ENCODE measurements around the gene SGSM1.

Gene SGSM1

DNA sequence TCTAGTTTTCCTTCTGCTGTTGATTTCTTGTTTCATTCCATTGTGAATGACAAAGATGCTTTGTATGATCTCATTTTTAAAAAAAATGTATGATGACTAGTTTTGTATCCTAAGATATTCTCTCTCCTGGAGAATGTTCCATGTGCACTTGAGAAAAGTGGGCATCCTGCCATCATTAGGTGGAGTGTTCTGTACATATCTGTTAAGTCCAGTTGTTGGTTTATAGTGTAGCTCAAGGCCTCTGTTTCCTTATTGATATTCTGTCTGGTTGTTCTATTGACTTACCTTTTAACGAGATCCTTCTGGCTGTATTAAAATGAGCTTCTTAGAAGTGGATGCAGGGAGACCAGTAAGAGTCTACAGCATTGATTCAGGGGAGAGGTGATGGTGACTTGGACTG is 35.2 kb downstream of the SGSM1 start:
- no peak for DNase-seq

DNA sequence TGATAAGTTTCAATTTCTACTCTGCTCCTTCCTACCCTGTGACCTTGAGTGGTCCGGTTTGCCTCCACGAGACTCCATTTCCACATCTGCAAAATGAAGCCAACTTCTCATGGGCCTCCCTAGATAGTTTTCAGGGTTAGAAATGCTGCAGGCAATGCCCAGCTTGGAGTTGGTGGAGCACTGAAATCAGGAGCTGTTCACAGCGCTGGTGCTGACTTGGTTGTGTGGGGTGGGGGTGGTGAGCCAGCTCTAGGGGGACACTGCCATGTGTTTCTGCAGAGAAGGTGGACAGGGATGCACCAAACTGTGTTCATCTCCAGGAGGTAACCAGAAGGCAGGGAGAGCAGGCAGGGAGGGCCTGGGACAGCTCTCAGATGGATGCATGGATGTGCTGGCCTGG is 37.0 kb downstream of the SGSM1 start:
- DNase-seq: no peak

DNA sequence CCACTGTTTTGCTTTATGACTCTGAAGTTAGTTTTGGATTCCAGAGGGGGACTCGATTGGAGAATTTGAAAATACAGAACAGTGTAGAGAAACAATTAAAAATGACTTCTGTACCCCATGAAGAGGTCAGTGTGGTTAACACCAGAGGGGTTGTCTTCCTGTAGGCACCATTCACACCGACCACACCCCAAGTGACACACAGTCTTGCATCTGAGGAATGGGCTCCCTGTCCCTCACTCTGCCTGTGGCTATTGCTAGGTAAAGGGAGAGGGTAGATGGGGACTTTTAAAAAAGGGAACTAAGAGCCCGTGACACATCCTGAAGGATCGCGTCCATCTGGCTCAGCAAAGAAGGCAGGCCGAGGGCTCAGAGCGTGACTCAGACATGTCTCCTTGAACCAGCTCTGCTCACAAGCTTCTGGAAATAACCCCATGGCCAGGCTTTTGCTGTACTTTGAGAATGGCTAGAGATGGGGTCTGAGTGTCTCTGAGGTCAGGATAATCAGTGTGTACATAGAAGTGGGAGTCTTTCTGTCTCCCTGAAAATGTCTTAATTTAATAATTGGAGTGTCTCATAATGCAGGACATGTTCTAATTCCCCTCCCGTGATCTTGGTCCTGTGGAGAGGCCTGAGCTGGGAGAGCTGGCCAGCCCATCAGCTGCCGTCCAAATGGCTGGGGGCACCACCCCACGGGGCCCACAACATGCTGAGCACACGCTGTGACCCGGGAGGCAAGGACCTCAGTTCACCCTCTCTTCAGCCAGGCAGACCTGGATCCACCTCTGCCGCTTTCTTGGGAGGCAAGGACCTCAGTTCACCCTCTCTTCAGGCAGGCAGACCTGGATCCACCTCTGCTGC is 39.3 kb downstream of the SGSM1 start:
- DNase-seq: no peak

DNA sequence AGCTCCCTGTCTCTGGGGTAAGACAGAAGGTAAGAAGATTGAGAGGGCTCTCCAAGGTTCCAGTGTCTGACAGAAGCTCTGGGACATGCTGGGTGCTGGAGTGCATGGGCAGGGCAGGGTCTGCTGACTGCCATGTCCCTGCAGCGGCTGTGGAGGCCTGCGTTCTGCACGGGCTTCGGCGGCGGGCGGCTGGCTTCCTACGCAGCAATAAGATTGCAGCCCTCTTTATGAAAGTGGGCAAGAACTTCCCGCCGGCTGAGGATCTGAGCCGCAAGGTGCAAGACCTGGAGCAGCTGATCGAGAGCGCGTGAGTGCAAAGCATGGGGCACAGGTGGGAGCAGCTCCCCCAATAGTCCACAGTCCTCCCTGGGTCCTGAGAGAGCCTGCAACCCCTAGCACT is 41.5 kb downstream of the SGSM1 start:
- DNase-seq: no peak

DNA sequence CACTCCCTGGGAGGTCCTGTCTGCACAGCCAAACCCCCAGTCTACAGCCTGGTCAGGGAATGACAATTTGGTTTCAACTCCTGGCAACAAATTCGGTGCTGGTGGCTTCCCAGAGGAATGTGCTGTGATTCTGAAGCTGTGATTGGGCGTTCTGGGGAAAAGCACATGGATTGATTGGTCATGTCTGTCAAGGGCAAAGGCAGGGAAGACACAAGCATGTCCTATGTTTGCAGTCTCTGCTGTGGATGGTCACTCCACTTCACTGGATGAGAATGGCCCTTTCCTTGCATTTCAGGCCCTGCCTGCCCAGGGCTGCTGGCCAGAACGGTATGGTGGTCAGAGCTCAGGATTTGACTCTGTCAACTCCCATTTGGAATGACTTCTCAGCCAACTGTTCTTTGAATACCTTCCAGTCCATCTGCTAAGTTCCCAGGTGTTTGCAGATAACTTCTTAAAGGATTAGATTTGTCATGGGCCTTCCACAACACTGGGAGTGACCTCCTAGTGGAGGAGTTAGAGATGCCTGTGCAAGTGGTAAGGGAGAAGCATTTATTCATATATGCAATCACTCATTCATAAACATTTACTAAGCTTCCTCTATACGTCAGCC is 42.7 kb downstream of the SGSM1 start:
- DNase-seq: no peak

DNA sequence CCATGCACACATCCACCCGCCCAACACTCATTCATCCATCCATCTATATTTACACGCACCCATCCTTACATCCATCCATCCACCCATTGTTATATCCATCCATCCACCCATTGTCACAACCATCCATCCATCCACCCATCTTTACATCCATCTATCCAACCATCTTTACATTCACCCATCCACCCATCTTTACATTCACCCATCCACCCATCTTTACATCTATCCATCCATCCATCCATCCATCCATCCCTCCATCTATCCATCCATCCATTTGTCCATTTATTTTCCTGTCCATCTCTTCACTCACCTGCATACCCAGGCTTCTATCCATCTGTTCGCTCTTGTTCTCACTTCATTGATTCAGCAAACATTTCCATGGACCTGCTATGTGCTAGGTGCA is 49.8 kb downstream of the SGSM1 start:
- DNase-seq: no peak

DNA sequence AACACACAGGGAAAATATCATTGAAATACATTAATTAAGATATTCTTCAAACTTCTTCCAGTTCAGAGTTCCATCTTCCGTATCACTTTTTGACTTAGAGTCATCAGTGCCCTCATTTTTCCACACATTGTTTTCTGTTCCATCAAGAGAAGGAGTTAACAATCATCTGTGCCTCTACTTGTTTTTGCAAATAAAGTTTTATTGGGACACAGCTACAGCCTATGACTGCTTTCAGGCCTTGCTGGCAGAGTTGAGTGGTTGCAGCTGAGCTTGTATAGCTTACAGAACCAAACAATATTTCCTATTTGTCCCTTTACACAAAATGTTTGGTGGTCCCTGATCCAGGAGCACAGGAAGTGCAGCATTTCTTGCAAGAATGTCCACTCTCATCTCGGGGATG is 51.6 kb downstream of the SGSM1 start:
- DNase-seq: no peak

DNA sequence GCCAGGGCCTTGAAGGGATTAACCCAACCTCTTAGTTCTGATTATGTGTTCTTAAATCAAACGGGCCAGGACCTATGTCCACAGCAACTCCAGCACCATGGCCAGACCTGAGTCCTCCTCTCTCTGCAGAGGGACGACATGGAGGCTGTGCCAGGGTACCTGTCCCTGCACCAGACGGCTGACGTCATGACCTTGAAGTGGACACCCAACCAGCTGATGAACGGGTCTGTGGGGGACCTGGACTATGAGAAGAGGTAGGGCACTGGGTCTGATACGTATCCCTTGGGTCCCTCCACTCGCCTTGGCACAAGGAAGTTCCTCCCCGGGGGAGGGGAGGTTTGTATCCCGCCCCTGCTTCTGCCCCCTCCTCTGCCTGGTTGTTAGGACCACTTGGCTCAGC is 53.6 kb downstream of the SGSM1 start:
- DNase-seq: no peak

DNA sequence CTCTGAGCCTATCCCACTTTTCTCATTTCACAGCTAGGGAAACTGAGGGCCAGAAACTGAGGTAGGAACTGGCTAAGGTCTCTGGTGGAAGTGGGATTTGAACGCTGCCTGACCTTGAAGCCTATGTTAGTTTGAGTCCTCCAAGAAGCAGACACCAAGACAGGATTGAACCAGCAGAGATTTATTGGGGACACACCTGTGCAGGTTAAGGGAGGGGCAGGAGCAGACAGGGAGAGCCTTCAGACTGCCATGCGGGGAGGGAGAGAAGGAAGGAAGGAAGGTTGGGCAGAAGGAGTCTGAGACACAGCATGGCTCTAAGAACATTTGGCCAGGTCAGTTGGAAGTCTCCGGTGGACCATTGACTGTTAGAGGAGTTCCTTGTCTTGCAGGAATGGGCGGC is 59.5 kb downstream of the SGSM1 start:
- DNase-seq: no peak

DNA sequence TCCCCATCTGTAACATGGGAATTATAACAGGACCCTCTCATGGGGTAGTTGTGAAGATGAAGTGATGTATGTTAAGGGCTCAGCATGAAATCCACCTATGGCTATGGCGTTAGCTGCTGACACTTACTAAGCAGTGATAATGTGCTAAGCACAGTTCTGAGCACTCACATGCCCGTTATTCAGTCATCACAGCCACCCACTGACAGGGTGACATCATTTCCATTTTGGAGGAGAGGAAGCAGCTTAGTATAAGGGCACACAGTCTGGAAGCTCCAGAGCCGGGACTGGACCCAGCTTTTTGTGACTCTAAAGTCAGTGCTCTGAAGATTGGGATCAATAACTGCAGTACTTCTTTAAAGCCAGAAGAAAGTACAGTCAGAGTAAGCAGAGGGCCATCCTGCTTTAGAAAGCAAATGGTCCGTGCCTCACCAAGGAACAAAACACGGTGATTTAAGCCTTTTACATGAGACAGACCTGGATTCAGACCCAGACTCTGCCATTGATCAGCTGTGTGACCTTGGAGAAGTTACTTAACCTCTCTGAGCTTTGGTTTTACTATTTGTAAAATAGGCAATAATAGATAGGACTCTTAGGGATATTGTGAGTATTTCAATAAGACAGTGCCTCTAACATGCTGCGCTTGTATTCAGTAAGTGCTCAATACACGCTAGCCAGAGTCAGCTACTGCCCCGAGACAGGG is 61.5 kb downstream of the SGSM1 start:
- no peak for DNase-seq

DNA sequence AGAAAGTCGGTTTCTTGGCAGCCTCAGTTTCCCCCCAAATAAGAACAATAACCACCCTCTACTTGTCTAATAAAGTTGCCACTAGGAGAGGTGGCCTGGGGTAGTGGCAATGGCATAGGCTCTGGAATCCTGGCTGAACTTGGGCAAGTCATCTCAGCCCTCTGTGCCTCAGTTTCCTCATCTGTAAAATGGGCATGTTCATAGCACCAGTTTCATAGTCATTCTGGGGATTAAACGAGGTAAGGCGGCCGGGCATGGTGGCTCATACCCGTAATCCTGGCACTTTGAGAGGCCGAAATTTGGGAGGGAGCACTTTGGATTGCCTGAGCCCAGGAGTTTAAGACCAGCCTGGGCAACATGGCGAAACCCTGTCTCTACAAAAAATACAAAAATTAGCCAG is 63.0 kb downstream of the SGSM1 start:
- DNase-seq: no peak

DNA sequence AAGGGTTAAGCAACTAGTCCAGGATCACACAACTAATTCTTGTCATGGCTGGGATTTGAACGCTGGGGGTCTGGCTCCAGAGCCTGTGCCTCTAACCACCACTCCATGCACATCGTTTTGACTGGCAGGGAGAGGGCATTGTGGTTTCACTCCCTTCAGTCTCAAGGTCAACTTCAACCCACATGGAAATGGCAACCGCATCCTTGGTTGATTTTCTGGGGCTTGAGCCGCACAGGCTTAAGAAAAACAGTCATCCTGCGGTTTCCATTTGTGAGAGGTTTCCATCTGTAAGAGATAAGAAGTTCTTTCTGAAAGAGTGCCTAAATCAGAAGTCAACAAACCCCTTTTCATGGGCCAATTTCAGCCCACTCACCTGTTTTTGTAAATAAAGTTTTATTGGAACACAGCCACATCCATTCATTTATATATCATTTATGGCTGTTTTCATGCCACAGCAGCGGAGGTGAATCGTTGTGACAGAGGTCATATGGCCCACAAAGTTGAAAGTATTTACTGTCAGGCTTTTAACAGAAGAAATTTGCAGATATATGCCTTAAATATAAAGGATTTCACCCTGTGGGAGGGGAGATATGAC is 65.7 kb downstream of the SGSM1 start:
- no peak for DNase-seq

DNA sequence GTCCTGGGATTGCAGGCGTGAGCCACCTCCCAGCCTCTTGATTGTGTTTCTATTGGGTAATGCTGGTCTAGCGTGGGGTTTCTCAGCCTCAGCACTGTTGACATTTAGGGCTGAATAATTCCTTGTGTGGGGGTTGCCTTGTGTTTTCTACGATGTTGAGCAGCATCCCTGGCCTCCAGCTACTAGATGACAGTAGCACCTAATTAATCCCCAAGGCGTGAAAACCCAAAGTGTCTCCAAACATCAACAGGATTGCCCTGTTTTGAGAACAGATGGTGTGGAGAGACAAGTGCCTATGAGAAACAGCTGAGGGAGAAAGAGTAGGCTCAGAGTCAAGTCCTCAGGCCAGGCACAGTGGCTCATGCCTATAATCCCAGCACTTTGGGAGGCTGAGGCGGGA is 67.2 kb downstream of the SGSM1 start:
- peak; percentile 89 to 94 for DNase-seq

DNA sequence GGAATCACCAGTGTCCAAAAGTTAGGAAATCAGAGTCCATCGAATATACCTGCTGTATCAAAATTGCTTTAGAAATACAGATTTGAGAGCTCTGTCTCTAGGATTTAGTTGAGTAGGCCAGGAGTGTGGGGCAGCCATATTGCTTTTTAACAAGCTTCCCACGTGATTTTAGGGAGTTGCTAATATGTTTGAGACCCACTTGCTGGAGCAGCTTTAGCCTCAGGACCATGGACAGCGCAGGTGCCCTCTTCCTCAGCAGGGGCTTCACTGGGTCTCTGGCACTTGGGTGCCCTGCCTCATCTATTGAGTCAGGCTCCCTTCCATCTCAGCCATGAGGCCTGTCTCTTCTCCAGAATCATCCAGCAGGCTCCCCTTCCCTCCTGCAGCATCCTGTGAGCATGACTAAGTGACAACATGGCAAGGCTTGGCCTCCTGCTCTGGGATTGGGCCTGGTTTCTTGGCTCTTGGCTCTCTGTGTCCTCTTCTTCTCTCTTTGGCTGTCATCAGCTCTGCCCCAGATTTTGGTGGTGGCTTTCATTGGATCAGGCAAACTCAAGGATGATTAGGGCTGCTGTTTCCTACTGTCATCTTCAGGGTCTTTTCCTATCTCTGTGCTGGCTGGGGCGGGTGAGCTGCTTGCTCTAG is 70.0 kb downstream of the SGSM1 start:
- DNase-seq: no peak

DNA sequence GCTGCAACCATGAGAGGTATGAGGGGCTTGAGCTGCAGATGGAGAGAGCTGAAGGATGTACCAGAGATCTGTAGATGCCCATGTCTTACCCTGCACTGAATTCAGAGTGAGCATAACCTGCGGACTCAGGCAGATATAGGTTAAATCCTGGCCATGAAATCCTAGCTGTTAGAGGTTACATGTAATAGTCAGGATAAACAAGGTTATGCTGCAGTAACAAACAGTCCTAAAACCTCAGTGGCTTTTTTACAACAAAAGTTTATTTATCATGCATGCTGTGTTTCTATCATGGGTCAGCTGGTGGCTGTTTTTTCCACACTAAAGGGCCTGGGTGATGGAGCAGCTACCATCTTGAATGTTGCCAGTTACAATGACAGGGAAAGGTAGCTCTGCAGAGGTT is 70.7 kb downstream of the SGSM1 start:
- no peak for DNase-seq

DNA sequence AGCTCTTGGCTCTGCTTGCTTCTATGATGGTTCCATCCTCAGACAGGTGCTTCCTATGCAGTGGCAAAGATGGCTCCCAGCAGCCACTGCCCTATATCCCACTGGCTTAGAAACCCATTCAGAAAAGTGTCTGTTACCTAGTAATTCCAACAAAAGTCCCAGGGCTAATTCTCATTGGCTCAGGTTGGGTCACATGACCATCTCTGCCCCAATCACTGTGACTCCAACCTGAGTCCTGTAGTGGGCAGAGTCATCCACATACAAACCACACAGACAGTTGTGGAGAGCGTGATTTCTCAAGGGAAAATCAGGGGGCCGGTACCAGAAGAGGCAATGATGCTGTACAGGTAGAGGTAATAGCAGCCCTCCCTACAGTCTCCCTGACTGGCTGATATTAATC is 73.0 kb downstream of the SGSM1 start:
- peak; percentile 1 to 11 for DNase-seq

DNA sequence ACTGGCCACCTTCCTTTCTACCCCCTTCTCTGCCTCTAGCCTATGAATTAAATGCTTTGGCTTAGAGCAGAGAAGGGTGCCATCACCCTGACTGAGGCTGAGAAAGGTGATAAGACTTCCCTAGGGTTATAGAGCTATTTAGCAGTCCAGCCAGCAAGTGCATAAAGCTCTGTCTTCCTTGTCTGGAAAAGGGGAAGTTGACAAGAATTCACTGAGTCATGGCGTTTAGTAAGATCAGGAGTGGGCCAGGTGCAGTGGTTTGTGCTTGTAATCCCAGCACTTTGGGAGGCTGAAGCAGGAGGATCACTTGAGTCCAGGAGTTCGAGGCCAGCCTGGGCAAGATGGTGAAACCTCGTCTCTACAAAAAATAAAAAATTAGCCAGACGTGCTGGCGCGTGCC is 77.4 kb downstream of the SGSM1 start:
- no peak for DNase-seq

DNA sequence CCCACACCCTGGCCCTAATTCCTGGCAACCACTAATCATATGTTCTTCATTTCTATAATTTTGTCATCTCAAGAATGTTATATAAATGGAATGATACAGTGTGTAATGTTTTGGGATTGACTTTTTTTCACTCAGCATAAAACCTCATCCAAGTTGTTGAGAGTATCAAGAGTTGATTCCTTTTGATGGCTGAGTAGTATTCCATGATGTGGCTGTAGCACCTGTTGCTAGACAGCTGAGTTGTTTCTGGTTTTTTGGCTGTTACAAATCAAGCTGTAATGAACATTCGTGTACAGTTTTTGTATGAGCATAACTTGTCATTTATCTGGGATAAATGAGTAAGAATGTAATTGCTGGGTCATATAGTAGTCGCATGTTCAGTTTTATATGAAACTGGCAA is 81.2 kb downstream of the SGSM1 start:
- DNase-seq: no peak

DNA sequence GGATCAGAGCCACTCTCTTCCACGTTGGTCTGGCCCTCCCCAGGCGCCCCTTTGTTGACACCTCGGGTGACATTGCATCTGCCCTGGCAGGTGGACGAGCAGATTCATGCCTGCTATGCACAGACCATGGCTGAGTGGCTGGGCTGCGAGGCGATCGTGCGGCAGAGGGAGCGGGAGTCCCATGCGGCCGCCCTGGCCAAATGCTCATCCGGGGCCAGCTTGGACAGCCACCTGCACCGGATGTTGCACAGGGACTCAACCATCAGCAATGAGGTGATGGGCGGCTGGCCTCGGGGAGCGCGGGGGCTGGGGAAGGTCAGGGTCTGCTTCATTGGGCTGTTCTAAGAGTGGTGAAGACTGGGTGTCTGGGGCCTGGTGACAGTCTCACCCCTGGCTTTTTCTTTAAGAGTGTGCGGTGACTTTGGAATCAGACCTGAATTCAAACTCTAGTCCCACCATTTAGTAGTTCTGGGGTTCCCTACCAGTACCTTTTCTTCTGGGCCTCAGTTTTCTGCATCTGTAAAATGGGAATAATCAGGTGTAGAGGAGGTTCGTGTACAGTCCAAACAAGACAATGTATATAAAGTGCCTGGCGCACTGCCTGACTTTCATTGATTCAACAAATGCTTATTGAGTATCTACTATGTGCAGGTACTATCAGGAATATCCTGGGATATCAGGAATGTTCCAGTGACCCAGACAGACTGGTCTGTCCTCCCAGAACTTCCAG is 87.5 kb downstream of the SGSM1 start:
- no peak for DNase-seq

DNA sequence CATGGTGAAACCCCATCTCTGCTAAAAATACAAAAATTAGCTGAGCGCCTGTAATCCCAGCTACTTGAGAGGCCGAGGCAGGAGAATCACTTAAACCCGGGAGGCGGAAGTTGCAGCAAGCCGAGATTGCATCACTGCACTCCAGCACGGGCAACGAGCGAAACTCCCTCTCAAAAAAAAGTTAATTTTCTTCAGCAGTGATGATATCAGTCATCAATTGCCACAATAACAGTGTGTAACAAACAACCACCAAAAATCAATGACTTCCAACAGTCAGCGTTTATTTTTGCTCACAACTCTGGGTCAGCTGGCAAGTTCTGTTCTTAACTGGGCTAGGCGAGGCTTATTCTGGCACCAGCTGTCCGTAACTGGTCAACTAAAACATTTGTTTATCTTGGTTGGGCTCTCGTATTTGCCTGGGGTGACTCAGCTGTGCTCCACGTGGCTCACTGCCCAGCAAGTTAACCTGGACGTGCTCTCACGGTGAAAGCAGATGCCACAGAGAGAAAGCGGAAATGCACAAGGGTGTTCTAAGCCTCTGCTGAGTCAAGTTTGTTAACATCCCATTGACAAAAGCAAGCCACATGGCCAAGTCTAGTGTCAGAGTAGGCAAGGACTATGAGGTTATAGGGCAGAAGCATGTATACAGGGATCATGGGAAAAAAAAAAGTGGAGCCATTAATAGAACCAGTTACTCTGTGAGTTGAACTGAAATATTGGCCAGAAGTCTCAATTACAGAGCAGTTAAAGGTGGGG is 88.4 kb downstream of the SGSM1 start:
- peak; percentile 33 to 75 for DNase-seq

DNA sequence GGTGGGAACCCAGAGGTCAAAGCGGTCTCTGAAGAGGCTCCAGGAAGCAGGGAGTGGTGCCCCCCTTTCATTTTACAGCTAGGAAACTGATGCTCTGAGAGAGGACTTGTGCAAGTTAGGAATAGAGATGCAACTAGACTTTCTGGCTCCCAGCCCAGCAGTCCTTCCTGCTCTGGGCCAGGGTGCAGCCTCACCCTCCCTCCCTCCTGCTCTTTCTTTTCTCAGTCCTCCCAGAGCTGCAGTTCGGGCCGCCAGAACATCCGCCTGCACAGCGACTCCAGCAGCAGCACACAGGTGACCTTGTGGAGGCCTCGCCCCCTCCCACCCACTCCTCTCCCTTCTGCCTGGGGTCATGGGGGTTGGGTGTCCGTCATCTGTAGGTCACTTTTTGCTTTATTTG is 89.0 kb downstream of the SGSM1 start:
- DNase-seq: no peak

DNA sequence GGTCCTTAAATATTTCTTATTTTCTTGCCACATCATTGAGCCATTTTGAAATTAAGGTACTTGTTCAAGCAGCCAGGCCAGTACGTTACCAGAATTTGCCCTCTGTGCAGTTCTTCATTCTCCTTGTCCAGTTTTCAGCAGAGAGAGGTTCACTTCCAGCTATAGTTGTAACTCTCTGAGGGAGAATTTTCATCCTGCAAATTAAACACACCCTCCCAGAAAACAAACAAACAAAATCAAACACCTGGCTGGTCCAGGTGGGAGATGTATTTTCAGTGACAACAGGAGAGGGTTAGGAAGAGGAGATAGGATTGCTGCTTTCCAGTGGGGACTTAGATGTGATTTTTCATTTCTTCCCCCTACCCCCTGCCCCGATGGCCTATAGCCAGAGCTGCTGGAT is 95.4 kb downstream of the SGSM1 start:
- DNase-seq: no peak
